ENCODE data around the gene UBE2J2. TPM values are rescaled to one million over a fixed set of nuclear protein-coding genes. Genes with fewer than 3 reads are reported as not detected.

The UBE2J2 gene
- total and polyA plus RNA-seq, 2 of the 4 experiments (the other 2 are of a cell fraction) = 20.6 to 67.5 TPM

GRCh38 chr1:1219341-1219740, 54.3 kb downstream of the UBE2J2 start:
- no peak overlapping the region for H4K8ac ChIP-seq (ENCODE audit: low read depth in 2 of 2, low read length in 2 of 2)
- ATAC-seq (ENCODE audit: low read depth) (no peak), DNase-seq (no peak)
- in situ Hi-C loops (cut with MboI; ENCODE audit: low sequenced_read_pairs) (no loop called here), intact Hi-C loops (cut with micrococcal nuclease) (no loop called here), dilution Hi-C loops (cut with HindIII; ENCODE audit: low sequenced_read_pairs, unreplicated experiment) (no loop called here)
- no peak overlapping the region for H4K91ac ChIP-seq (ENCODE audit: insufficient read depth, low read depth, low read length)
- peaks cover 67% of the 10 kb centered on the region for H3K36me3 ChIP-seq (ENCODE audit: control insufficient read depth, insufficient read depth, low read length)
- POLR2A ChIA-PET (ENCODE audit: unreplicated experiment) = no interaction called here
- no peak overlapping the region for H2AK5ac ChIP-seq (ENCODE audit: low read depth, low read length)
- H3K4me2 ChIP-seq (ENCODE audit: low read depth, low read length) = no peak overlapping the region
- H3K9ac ChIP-seq (ENCODE audit: low read depth, low read length) = no peak overlapping the region
- no peak overlapping the region for H2BK5ac ChIP-seq (ENCODE audit: low read depth, low read length, poor library complexity, severe bottlenecking)
- BruUV-seq (replicated peaks) = no TSS peak
- TF ChIP-seq RAD21 (IDR thresholded peaks at IDR 0.05; ENCODE audit: low read length) = no peak
- no peak for TF ChIP-seq MAFK (IDR thresholded peaks at IDR 0.05; ENCODE audit: low read depth, low read length)
- no peak for TF ChIP-seq MAZ (IDR thresholded peaks at IDR 0.05; ENCODE audit: borderline replicate concordance, low read depth, low read length)
- no peak for TF ChIP-seq BHLHE40 (IDR thresholded peaks at IDR 0.05; ENCODE audit: low read depth, low read length)
- no peak for TF ChIP-seq CTCF (conservative IDR thresholded peaks at IDR 0.05; ENCODE audit: low read depth, low read length)
- TF ChIP-seq ELK1 (IDR thresholded peaks at IDR 0.05; ENCODE audit: borderline replicate concordance, low read depth, low read length) = no peak
- TF ChIP-seq SMC3 (IDR thresholded peaks at IDR 0.05; ENCODE audit: low read depth, low read length) = no peak
- no peak for TF ChIP-seq MXI1 (IDR thresholded peaks at IDR 0.05; ENCODE audit: borderline replicate concordance, low read depth, low read length)
- no peak for TF ChIP-seq RCOR1 (IDR thresholded peaks at IDR 0.05; ENCODE audit: insufficient replicate concordance, low read length)
- TF ChIP-seq POLR2A (IDR thresholded peaks at IDR 0.05; ENCODE audit: low read depth, low read length) = no peak
- no peak for TF ChIP-seq FOS (IDR thresholded peaks at IDR 0.05; ENCODE audit: low read depth, low read length)
- TF ChIP-seq USF2 (IDR thresholded peaks at IDR 0.05; ENCODE audit: low read depth, low read length) = no peak
- no peak for TF ChIP-seq RFX5 (IDR thresholded peaks at IDR 0.05; ENCODE audit: low read depth, low read length)
- no peak for TF ChIP-seq NFE2L2 (IDR thresholded peaks at IDR 0.05; ENCODE audit: low read depth, low read length)
- no peak overlapping the region for H2AK9ac ChIP-seq (replicated peaks; ENCODE audit: low read depth, low read length, poor library complexity)
- H4K5ac ChIP-seq (ENCODE audit: low read depth, low read length) = no peak overlapping the region
- H3K9me3 ChIP-seq (ENCODE audit: control insufficient read depth, insufficient read depth, low read length) = no peaks in the 10 kb centered on the region
- no peak overlapping the region for H3K18ac ChIP-seq (ENCODE audit: low read depth, low read length)
- H4K20me1 ChIP-seq (ENCODE audit: insufficient read depth, low read length) = peaks cover 22% of the 10 kb centered on the region
- H3K4me3 ChIP-seq (ENCODE audit: insufficient read depth, low read depth, low read length) = no peak overlapping the region
- H3K56ac ChIP-seq (ENCODE audit: extremely low read depth, insufficient read depth, low read length) = no peak overlapping the region
- H3K4me1 ChIP-seq (ENCODE audit: control insufficient read depth, insufficient read depth, low read length) = no peaks in the 10 kb centered on the region
- H2BK20ac ChIP-seq (ENCODE audit: low read depth, low read length) = no peak overlapping the region
- no peak overlapping the region for H2BK120ac ChIP-seq (ENCODE audit: low read depth, low read length)
- WGBS, 2 experiments (ENCODE audit: extremely low coverage in 2 of 2, insufficient read length in 1 of 2) = 100% methylated on average over 7 of the region's 20 CpGs; no CpG with 5 or more reads in 1 of the 2 experiments
- H2AFZ ChIP-seq (replicated peaks; ENCODE audit: low read length, poor library complexity) = no peak overlapping the region
- H3K27ac ChIP-seq (ENCODE audit: insufficient read depth, low read length) = no peak overlapping the region
- H3K23ac ChIP-seq (ENCODE audit: low read depth, low read length) = no peak overlapping the region
- no peaks in the 10 kb centered on the region for H3K27me3 ChIP-seq (ENCODE audit: control insufficient read depth, insufficient read depth, low read length)
- H3K4ac ChIP-seq (ENCODE audit: low read depth, low read length) = no peak overlapping the region
- H3K79me1 ChIP-seq (ENCODE audit: low read depth in 1 of 2, low read length in 2 of 2) = peaks cover 5 to 27% of the 10 kb centered on the region in 2 experiments; a peak in 3 of 4 replicates
- H2BK15ac ChIP-seq (ENCODE audit: low read depth, low read length) = no peak overlapping the region
- no peak overlapping the region for H3K14ac ChIP-seq (replicated peaks; ENCODE audit: low read depth, low read length)
- CTCF ChIA-PET = no interaction called here
- H3K9me1 ChIP-seq (ENCODE audit: insufficient read depth, low read length) = peaks cover 6% of the 10 kb centered on the region

Data from IMR-90 (cell line).